GM21825 (cell line): ENCODE results near the gene TANGO2.
"Not testable (repeated sequence)": the region's sequence is repeated elsewhere in the genome, so short reads cannot be mapped to it uniquely, and the experiment has no call there.

Experiments
- ATAC-seq: cut with Tn5 transposase; IDR thresholded peaks from one replicate; pipeline ENCODE4 v1.9.1; 2021; ENCODE audit warnings: mild to moderate bottlenecking, moderate library complexity; ENCODE audit not compliant: unreplicated experiment

The TANGO2 gene

GRCh38 chr22:20060700-20061480 lies 40.0 kb downstream of the TANGO2 start:
- no peak for ATAC-seq

DNA sequence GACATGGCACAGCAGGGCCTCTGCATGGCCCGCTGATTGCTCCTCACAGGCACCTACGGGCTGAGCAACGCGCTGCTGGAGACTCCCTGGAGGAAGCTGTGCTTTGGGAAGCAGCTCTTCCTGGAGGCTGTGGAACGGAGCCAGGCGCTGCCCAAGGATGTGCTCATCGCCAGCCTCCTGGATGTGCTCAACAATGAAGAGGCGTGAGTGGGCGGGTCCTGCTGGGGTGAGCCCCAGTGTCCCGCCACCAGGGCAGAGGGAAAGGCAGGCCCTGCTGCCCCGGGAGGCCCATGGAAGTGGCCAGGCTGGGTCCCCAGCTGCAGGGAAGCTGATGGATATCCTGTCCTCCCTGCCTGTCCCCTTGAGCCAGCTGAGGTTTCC lies 40.6 kb downstream of the TANGO2 start:
- no peak for ATAC-seq

- no peak for ATAC-seq
Observed at GRCh38 chr22:20062043-20062765, 41.3 kb downstream of the TANGO2 start.

DNA sequence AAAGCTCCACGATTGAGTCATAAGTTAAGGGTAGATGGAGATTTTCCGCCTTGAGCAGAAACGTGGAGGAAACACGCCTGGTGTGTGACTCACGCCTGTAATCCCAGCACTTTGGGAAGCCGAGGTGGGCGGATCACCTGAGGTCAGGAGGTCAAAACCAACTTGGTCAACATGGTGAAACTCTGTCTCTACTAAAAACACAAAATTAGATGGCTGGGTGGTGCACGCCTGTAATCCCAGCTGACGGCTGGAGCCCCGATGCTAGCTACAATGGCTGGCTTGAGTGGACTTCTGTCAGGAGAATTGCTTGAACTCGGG lies 41.8 kb downstream of the TANGO2 start:
- ATAC-seq: no peak

DNA sequence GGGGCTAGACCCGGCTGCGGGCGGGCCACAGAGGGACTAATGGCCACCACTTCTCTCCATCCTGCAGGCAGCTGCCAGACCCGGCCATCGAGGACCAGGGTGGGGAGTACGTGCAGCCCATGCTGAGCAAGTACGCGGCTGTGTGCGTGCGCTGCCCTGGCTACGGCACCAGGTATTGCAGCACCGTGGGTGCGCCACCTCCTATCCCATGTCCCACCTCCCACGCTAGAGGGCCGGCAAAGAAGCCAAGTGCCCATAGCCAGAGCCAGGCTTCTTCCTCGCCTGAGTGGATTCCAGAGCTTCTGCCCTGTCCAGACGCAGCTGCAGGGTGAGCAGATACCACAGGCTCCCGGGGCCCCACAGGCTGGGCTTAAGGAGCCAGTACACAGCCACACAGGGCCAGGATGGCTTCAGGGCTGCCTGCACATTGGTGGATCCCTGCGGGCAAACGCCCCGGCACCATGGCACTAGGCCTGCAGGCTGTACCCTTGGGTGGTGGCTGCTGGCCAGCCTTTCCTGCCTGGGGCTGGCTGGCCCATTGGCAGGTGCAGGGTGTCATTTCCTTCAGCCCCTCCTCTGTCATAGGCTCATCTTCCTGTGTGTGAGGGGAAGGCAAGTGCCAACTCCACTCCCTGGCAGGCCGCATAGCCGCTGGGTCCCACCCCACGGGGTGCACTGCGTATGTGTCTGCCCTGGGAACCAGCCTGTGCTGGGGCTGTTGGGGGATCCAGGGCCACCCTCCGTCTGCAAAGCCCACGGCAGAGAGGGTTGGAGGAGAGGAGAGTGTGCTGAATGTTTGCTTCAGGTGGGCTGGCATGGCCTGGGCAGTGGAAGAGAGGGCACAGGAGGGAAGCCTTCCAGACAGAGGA lies 42.6 kb downstream of the TANGO2 start:
- no peak for ATAC-seq

GRCh38 chr22:20064140-20064480 lies 43.2 kb downstream of the TANGO2 start:
- ATAC-seq: no peak

DNA sequence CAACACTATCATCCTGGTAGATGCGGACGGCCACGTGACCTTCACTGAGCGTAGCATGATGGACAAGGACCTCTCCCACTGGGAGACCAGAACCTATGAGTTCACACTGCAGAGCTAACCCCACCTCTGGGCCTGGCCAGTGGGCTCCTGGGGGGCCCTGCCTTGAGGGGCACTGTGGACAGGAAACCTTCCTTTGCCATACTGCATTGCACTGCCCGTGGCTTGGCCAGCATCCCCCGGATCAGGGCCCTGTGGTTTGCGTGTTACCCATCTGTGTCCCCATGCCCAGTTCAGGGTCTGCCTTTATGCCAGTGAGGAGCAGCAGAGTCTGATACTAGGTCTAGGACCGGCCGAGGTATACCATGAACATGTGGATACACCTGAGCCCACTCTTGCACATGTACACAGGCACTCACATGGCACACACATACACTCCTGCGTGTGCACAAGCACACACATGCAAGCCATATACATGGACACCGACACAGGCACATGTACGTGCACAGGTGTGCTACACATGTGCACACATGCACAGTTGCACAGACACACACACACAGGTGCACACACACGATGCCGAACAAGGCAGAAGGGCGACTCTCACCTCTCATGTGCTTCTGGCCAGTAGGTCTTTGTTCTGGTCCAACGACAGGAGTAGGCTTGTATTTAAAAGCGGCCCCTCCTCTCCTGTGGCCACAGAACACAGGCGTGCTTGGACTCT lies 43.8 kb downstream of the TANGO2 start:
- ATAC-seq: no peak

DNA sequence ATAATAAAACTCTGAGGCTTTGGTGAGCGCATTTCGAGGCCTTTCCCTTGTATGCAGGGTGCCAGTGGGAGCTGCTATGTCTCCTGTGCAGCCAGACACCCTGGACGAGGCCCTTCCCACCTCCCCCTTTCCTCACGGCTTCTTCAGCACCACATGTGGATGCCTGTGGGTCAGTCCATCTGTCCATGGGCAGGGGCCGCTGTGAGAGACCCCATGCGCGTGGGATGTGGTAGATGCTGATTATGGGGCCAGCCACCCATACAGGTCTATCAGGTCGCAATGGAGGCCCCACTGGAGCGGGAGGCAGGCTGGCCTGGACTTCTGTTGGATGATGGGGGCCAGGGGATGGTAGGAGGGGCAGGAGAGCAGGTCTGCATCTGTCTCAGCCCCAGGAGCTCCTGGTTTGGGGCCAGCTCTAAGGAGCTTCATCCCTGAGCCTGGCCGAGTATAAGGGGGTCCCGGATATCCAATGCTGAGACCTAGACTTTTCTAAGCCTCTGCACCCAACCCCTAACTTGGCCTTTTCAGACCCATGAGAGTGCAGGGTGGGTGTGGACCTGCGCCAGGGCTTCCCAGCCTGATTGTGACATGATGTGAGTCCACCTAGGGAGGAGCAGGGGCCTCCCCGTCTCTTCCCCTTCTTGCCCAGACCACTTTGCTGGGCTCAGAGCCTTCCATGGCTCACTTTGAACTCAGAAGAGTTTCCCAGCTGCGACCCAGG lies 45.1 kb downstream of the TANGO2 start:
- ATAC-seq: no peak

- no peak for ATAC-seq
Observed at GRCh38 chr22:20066617-20067383, 45.9 kb downstream of the TANGO2 start.

DNA sequence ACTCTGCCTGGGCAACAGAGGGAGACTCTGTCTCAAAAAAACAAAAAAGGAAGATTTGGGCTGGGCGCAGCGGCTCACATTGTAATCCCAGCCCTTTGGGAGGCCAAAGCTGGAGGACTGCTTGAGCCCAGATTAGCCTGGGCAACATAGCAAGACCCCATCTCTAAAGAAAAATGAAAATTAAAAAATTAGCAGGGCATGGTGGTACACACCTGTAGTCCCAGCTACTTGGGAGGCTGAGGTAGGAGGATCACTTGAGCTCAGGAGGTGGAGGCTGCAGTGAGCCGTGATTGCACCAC lies 46.4 kb downstream of the TANGO2 start:
- not testable (repeated sequence) for ATAC-seq

- no peak for ATAC-seq
Observed at GRCh38 chr22:20068640-20069039, 47.7 kb downstream of the TANGO2 start.

DNA sequence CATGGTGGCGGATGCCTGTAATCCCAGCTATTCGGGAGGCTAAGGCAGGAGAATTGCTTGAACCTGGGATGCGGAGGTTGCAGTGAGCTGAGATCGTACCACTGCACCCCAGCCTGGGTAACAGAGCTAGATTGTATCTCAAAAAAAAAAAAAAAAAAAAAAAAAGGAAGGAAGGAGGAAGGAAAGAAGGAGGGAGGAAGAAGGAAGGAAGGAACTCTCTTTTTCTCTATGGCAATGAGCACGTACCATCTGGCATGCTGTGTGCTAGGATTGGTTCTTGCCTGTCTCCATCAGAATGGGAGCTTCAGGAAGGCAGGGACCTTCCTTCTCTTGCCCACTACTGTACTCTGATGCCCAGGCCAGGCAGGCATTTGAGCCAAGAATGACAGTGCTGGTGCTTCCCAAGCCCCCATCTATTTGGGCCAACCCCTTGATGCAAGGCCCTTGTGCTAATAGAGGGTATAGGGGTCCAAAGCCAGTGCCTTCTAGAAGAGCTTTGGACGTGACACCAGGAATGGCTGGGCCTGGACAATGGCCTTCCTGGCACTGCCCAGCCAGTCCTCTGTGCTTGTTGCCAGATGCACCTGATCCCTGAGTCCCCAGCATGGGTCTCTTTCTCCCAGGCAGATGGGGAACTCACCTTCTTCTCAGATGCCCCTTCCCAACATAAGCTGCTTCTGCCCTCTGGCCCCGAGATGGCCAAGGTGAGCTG lies 48.6 kb downstream of the TANGO2 start:
- ATAC-seq: no peak

DNA sequence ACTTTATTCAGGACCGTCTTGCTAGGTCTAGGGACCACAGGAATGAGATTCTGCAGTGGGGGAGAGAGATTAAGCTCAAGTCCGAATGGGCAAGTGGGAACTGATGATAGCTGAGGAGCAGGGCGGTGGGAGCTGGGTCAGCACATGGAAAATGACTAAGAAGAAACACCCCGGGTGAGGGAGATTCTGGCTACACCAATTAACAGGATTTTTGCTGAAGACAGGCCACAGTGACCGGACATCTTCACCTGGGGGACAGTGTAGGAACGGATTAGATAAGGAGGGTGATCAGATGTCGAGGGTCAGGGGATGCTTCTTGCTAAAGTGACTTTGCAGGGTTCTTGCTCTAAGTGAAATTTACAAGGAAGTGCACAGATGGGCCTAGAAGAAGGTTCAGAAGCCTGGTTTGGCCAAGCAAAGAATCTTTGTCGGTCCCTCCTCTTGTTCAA lies 50.6 kb downstream of the TANGO2 start:
- no peak for ATAC-seq

- ATAC-seq: no peak
Observed at GRCh38 chr22:20076627-20077172, 55.8 kb downstream of the TANGO2 start.

GRCh38 chr22:20079745-20080444 lies 59.0 kb downstream of the TANGO2 start, which contains the start of gene DGCR8:
Gene DGCR8, plus strand, starts transcription at chr22:20080241. Its CDS starts 5,723 bp downstream, at chr22:20085964.
- peak; percentile 71 for ATAC-seq

- ATAC-seq: peak; percentile 49
Observed at GRCh38 chr22:20080445-20080775, 59.5 kb downstream of the TANGO2 start.

DNA sequence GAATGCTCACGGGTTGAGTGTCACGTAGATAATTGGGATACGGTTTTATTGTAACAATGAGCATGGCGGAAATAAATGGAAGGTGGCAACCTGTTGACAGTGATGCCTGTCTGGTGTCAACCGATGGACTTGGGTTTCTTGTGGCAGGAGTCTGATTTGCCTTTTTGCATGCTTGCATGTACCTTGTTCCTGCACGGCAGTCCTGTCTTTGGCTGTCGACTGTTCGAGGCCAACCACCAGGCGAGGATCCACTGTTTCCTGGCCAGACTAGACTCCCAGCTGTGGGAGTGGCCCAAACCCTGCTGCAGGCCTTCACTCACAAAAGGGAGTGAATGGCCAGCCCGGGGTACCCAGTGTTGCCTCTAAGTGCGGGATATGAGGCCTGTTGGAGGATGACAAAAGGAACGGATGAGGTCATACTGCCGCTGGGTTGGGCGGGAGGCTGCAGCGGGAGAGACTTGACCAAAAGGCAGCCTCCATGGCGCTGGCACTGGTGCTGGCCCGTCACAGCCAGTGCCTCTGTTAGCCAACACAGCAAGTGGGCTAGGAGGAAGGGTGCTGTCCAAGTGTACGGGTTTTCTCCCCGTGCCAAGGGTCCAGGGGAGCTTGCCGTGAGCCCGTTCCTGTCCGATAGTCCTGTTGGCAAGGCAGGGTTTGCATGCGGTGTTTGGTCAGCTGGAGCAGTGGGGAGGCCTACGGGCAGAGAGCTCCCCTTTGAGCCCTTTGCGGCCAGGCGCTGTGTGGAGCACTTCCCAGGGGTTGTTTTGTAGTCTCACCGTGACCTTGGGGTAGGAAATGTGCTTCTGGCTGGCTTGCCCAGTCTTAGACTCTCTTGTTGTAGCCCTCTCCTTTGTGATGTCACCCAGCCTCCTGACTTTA lies 60.1 kb downstream of the TANGO2 start:
- ATAC-seq: no peak
